ENCODE measurements around the gene RNF166. TPM values are rescaled to one million over a fixed set of nuclear protein-coding genes. Genes with fewer than 3 reads are reported as not detected.
A peak's percentile ranks its signal among the peaks of the same experiment; 100 is the strongest.

Gene RNF166
- total and polyA plus RNA-seq, 2 of the 13 experiments (the other 11 are each of a cell fraction or from before 2014, with no cell fraction given), result 21.4 to 23.0 TPM

DNA sequence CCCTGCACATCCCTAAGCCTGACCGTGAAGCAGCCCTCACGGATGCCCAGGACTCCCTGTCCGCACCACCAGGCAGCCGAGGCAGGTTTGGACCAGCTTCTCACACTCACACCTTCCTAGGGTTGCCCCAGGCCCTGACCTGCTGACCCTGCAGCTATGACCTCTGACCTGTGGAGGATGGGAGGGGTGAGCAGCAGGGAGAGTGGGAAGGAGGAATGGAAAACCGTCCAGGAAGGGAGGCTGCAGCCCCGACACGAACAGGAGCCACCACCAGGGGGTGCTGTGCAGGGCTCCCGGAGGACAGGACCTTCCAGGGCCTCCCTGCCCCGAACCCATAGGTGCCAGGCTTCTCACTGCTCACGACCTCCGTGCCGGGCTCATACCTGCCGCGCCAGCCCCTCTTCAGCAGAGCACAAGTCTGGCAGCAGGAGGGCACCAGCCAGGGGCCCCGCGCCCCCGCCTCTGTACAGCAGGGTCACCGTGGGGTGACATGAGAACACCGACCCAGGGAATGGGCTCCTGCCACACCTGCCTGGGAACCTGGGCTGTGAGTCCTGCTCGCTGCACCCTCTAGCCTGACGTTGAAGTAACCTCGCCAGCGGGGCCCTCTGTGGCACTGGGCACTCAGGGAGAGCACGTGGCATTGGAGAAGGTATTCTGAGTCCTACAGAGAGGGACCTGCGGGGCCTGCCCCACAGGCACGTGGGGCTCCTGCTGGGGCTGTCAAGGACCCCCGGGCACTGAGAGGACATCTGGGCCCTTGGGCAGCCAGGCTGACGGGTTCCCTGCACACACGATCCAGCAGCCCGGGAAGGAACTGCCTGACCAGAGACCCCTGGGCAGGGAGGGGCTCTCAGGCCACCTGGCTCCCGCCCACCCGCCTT lies 37.7 kb upstream of the RNF166 start (continued):
- TF ChIP-seq, protein P1, sequence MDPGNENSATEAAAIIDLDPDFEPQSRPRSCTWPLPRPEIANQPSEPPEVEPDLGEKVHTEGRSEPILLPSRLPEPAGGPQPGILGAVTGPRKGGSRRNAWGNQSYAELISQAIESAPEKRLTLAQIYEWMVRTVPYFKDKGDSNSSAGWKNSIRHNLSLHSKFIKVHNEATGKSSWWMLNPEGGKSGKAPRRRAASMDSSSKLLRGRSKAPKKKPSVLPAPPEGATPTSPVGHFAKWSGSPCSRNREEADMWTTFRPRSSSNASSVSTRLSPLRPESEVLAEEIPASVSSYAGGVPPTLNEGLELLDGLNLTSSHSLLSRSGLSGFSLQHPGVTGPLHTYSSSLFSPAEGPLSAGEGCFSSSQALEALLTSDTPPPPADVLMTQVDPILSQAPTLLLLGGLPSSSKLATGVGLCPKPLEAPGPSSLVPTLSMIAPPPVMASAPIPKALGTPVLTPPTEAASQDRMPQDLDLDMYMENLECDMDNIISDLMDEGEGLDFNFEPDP (CRISPR knock-in tag; conservative IDR thresholded peaks at IDR 0.05), result no peak
- TF ChIP-seq, protein P2, sequence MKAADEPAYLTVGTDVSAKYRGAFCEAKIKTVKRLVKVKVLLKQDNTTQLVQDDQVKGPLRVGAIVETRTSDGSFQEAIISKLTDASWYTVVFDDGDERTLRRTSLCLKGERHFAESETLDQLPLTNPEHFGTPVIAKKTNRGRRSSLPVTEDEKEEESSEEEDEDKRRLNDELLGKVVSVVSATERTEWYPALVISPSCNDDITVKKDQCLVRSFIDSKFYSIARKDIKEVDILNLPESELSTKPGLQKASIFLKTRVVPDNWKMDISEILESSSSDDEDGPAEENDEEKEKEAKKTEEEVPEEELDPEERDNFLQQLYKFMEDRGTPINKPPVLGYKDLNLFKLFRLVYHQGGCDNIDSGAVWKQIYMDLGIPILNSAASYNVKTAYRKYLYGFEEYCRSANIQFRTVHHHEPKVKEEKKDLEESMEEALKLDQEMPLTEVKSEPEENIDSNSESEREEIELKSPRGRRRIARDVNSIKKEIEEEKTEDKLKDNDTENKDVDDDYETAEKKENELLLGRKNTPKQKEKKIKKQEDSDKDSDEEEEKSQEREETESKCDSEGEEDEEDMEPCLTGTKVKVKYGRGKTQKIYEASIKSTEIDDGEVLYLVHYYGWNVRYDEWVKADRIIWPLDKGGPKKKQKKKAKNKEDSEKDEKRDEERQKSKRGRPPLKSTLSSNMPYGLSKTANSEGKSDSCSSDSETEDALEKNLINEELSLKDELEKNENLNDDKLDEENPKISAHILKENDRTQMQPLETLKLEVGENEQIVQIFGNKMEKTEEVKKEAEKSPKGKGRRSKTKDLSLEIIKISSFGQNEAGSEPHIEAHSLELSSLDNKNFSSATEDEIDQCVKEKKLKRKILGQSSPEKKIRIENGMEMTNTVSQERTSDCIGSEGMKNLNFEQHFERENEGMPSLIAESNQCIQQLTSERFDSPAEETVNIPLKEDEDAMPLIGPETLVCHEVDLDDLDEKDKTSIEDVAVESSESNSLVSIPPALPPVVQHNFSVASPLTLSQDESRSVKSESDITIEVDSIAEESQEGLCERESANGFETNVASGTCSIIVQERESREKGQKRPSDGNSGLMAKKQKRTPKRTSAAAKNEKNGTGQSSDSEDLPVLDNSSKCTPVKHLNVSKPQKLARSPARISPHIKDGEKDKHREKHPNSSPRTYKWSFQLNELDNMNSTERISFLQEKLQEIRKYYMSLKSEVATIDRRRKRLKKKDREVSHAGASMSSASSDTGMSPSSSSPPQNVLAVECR (CRISPR knock-in tag; IDR thresholded peaks at IDR 0.05; ENCODE audit: borderline replicate concordance), result peak; percentile 31; the same call in 1 of the 2 replicates
- TF ChIP-seq, protein P3, sequence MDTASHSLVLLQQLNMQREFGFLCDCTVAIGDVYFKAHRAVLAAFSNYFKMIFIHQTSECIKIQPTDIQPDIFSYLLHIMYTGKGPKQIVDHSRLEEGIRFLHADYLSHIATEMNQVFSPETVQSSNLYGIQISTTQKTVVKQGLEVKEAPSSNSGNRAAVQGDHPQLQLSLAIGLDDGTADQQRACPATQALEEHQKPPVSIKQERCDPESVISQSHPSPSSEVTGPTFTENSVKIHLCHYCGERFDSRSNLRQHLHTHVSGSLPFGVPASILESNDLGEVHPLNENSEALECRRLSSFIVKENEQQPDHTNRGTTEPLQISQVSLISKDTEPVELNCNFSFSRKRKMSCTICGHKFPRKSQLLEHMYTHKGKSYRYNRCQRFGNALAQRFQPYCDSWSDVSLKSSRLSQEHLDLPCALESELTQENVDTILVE (CRISPR knock-in tag; IDR thresholded peaks at IDR 0.05), result no peak
- TF ChIP-seq ZNF629 (CRISPR knock-in tag; conservative IDR thresholded peaks at IDR 0.05) (no peak), ZSCAN12 (CRISPR knock-in tag; IDR thresholded peaks at IDR 0.05) (no peak), ZSCAN31 (CRISPR knock-in tag; IDR thresholded peaks at IDR 0.05; ENCODE audit: low read depth) (peak; percentile 30; the same call in 1 of the 2 replicates), HNRNPLL (IDR thresholded peaks at IDR 0.05; ENCODE audit: low read depth, low read length, poor library complexity, severe bottlenecking) (no peak), ZNF607 (CRISPR knock-in tag; IDR thresholded peaks at IDR 0.05; ENCODE audit: borderline replicate concordance) (no peak), ZNF747 (CRISPR knock-in tag; IDR thresholded peaks at IDR 0.05; ENCODE audit: borderline replicate concordance) (peak; percentile 40; the same call in 1 of the 2 replicates), GABPB1 (CRISPR knock-in tag; IDR thresholded peaks at IDR 0.05) (peak; percentile 51; the same call in 1 of the 2 replicates)
- TF ChIP-seq, protein P4, sequence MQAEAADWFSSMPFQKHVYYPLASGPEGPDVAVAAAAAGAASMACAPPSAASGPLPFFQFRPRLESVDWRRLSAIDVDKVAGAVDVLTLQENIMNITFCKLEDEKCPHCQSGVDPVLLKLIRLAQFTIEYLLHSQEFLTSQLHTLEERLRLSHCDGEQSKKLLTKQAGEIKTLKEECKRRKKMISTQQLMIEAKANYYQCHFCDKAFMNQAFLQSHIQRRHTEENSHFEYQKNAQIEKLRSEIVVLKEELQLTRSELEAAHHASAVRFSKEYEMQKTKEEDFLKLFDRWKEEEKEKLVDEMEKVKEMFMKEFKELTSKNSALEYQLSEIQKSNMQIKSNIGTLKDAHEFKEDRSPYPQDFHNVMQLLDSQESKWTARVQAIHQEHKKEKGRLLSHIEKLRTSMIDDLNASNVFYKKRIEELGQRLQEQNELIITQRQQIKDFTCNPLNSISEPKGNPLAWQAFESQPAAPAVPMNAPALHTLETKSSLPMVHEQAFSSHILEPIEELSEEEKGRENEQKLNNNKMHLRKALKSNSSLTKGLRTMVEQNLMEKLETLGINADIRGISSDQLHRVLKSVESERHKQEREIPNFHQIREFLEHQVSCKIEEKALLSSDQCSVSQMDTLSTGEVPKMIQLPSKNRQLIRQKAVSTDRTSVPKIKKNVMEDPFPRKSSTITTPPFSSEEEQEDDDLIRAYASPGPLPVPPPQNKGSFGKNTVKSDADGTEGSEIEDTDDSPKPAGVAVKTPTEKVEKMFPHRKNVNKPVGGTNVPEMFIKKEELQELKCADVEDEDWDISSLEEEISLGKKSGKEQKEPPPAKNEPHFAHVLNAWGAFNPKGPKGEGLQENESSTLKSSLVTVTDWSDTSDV (CRISPR knock-in tag; IDR thresholded peaks at IDR 0.05), result no peak
- TF ChIP-seq, protein P5, sequence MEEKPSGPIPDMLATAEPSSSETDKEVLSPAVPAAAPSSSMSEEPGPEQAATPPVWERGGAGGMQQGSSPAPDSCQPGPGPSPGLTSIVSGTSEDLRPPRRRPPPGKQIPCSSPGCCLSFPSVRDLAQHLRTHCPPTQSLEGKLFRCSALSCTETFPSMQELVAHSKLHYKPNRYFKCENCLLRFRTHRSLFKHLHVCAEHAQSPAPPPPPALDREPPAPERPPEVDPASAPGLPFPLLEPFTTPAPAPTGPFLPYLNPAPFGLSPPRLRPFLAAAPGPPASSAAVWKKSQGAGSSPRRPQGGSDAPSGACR (CRISPR knock-in tag; IDR thresholded peaks at IDR 0.05), result no peak
- TF ChIP-seq, protein P6, sequence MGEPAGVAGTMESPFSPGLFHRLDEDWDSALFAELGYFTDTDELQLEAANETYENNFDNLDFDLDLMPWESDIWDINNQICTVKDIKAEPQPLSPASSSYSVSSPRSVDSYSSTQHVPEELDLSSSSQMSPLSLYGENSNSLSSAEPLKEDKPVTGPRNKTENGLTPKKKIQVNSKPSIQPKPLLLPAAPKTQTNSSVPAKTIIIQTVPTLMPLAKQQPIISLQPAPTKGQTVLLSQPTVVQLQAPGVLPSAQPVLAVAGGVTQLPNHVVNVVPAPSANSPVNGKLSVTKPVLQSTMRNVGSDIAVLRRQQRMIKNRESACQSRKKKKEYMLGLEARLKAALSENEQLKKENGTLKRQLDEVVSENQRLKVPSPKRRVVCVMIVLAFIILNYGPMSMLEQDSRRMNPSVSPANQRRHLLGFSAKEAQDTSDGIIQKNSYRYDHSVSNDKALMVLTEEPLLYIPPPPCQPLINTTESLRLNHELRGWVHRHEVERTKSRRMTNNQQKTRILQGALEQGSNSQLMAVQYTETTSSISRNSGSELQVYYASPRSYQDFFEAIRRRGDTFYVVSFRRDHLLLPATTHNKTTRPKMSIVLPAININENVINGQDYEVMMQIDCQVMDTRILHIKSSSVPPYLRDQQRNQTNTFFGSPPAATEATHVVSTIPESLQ (CRISPR knock-in tag; conservative IDR thresholded peaks at IDR 0.05), result no peak
